AG04449 (cell line): ENCODE measurements around the gene PPP4C.
"Not testable (repeated sequence)": the region's sequence is repeated elsewhere in the genome, so short reads cannot be mapped to it uniquely, and the experiment has no call there.

ENCODE experiments used
- CTCF ChIA-PET: fragments of 350-600 bp; formaldehyde crosslinking; extraction: SDS; loops from one replicate; lab custom pipeline; 2021; ENCODE audit warnings: antibody characterized with exemption; lab: Yijun Ruan, JAX
- POLR2A ChIA-PET: fragments of 400-600, 350-600 bp; formaldehyde crosslinking; extraction: SDS; loops from one replicate; lab custom pipeline; 2020; ENCODE audit warnings: antibody characterized with exemption, inconsistent platforms; lab: Yijun Ruan, JAX
- DNase-seq: peaks from one replicate; pipeline ENCODE4 v3.0.0-alpha.2; 2010; ENCODE audit warnings: low read depth, low spot score
- H3K4me3 ChIP-seq: 2 replicates; pipeline ENCODE4 v1.5.1; 2011; ENCODE audit warnings: low read depth, mild to moderate bottlenecking, control low read depth, low read length
- TF ChIP-seq, protein P1 (sequence below): IDR thresholded peaks from one replicate; pipeline ENCODE4 v1.5.1; 2011; ENCODE audit warnings: mild to moderate bottlenecking, moderate library complexity, low read length, control low read depth, inconsistent platforms; ENCODE audit not compliant: insufficient read depth; ENCODE audit errors: missing control alignments

The PPP4C gene

DNA sequence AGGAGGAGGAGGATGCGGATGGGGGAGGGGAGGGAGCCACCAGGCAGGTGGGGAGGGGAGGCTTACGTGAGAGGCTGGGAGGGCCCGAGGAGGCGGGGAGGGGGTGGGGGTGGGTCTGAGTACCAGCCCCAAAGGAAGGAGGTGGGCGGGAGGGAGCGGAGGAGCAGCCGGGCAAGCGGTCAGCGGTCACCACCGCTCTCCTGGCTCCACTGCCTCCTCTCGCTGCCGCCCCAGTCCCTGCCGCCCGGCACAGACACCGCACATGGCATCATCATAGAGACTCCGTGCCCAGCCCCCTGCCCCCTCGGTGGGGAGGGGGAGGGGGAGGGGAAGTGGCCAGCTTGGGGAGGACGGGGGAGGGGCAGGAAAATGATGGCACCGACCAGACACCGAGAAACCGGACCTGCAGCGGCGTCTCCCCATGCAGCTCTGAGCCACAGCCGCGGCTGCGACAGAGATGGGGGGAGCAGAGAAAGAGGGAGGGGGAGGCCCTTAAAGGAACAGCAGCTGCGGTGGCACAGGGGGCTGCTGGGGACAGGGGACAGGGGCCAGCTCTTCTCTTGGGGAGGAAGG is 44.9 kb upstream of the PPP4C start, which contains the start of gene TLCD3B:
TSS of gene TLCD3B (minus strand) at position 431 of the 573 bp plus-strand sequence. CDS start 744 bp downstream, outside the sequence.
- ChIA-PET POLR2A (no interaction called here), CTCF (interaction anchor here (0.7 to 4.2 kb wide), 24 partner anchors 8 to 331 kb away, joined by 3 to 41 read pairs (median 8); partner anchors contain the start of genes C16orf92, HIRIP3, KIF22 and PRRT2)
- DNase-seq = no peak
- peak within 1 kb of the TSS; percentile 30; the same call in 1 of the 2 replicates for H3K4me3 ChIP-seq
- TF ChIP-seq, protein P1, sequence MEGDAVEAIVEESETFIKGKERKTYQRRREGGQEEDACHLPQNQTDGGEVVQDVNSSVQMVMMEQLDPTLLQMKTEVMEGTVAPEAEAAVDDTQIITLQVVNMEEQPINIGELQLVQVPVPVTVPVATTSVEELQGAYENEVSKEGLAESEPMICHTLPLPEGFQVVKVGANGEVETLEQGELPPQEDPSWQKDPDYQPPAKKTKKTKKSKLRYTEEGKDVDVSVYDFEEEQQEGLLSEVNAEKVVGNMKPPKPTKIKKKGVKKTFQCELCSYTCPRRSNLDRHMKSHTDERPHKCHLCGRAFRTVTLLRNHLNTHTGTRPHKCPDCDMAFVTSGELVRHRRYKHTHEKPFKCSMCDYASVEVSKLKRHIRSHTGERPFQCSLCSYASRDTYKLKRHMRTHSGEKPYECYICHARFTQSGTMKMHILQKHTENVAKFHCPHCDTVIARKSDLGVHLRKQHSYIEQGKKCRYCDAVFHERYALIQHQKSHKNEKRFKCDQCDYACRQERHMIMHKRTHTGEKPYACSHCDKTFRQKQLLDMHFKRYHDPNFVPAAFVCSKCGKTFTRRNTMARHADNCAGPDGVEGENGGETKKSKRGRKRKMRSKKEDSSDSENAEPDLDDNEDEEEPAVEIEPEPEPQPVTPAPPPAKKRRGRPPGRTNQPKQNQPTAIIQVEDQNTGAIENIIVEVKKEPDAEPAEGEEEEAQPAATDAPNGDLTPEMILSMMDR = no peak

DNA sequence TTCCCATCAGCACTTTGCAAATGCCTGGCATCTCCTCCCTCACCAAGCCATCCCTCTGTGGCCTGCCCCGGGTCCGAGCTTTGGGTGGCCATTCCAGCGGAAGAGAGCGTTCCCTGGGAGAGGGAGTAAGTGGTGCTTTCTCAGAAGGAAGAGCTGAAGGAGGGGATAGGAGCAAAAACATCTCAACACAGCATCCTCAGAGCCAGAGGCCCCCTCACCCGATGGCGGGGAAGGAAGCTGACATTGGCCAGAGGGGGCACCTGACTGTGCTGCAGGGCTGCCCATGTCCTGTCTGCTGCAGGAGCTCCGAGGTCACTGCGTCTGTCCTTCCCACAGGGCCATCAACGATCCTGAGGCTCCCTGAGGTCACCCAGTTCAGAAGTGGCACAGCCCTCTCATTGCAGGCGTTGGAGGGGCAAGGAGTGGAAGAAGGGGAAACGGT is 44.3 kb upstream of the PPP4C start:
- ChIA-PET CTCF (interaction anchor here (0.7 to 4.2 kb wide), 38 partner anchors 8 to 381 kb away, joined by 3 to 41 read pairs (median 6); partner anchors contain the start of genes ASPHD1, C16orf92, HIRIP3 and KIF22), POLR2A (no interaction called here)
- no peak for DNase-seq
- TF ChIP-seq, protein P1 = no peak
- H3K4me3 ChIP-seq = no peak overlapping the region

DNA sequence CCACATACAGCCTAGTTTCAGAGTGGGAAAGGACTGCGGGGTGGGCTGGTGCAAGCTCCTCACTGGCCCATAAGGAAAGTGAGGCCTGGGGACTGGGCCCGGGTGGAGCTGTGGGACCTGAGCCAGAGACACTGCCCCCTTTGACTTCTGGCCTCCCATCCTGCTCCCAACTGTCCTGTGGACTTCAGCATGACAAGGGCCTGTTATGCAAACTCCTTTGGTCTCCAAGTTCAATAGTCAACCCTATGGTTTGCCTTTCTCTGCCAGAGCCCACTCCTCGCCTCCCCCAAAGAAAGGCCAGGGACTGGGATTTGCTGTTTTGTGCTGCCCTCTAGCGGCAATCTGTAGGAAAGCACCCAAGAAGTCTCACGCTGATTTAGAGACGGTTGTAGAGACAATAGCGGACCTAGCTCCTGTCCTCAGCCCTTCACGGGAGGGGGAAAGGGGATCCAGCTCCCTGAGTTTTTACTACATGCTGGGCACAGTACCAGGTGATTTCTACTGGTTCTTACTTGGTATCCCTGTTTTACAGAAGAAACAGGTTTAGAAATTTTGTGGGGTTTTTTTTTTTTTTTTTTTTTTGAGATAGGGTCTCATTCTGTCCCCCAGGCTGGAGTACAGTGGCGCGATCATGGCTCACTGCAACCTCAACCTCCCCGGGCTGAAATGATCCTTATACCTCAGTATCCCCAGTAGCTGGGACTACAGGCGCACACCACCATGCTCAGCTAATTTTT is 43.5 kb upstream of the PPP4C start:
- CTCF ChIA-PET = interaction anchor here (0.7 to 4.2 kb wide), 43 partner anchors 7 to 380 kb away, joined by 3 to 41 read pairs (median 5); partner anchors contain the start of genes ASPHD1, C16orf92, HIRIP3 and KIF22
- DNase-seq = no peak
- TF ChIP-seq, protein P1 = peak; percentile 77
- POLR2A ChIA-PET = no interaction called here
- H3K4me3 ChIP-seq = no peak overlapping the region

DNA sequence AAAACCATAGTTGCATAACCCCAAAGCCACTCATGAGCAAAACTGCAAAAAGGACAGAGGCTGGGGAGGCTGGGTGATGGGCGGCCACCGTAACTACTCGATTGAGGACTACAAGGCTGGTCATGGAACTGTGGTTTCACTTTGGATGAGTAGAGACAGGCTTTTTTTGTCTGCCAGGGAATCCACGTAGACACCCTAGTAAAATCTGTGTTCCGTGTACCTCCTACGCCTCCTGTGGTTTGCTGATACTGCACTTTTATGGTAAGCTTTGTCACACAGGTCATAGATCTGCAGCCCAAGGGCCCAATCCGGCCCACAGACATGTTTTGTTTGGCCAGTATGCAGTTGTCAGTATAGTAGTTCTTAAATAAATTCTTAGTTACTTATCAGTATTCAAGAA is 42.5 kb upstream of the PPP4C start:
- no peak overlapping the region for H3K4me3 ChIP-seq
- CTCF ChIA-PET = interaction anchor here (1.0 to 4.2 kb wide), 18 partner anchors 8 to 349 kb away, joined by 3 to 41 read pairs (median 8); partner anchors contain the start of genes ASPHD1, C16orf92, MVP and PRRT2
- POLR2A ChIA-PET = no interaction called here
- DNase-seq = no peak
- TF ChIP-seq, protein P1 = no peak

DNA sequence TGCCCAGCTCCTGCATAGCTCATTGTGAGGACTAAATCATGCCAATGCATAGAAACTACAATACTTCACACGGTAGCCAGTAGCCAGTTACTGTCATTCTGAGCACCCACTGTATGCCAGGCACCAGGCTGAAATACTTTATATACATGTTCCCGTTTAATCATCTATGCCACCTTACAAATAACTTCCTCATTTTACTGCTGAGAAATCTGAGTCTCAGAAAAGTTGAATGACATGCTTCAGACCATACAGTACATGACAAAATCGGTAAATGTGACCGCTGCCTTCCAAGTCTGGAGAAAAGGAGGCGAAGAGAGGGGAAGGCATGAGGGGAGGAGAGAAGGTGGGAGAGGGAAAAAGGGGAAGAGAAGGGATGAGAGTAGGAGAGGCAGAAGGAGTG is 35.6 kb upstream of the PPP4C start:
- ChIA-PET POLR2A (no interaction called here), CTCF (interaction anchor here (0.6 to 2.6 kb wide), 7 partner anchors 8 to 52 kb away, joined by 3 to 10 read pairs (median 4); partner anchors contain the start of genes TBX6 and TLCD3B)
- H3K4me3 ChIP-seq = no peak overlapping the region
- TF ChIP-seq, protein P1 = no peak
- no peak for DNase-seq

DNA sequence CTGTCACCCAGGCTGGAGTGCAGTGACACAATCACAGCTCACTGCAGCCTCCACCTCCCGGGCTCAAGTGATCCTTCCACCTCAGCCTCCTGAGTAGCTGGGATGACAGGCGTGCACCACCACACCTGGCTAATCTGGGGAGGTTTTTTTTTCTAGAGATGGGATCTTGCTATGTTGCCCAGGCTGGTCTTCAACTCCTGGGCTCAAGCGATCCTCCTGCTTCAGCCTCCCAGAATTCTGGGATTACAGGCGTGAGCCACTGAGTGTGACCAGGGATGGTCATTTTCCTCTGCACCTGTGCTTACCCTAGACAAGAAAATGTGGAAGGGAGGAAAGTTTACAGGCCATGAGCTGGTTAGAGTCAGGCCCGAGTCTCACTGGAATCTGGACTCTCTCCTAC is 35.1 kb upstream of the PPP4C start:
- DNase-seq, POLR2A ChIA-PET, H3K4me3 ChIP-seq: not testable (repeated sequence)
- CTCF ChIA-PET = interaction anchor here (0.6 to 4.6 kb wide), 8 partner anchors 9 to 602 kb away, joined by 3 to 38 read pairs (median 3); partner anchors contain the start of genes TBX6 and TLCD3B
